Anterior cingulate cortex (tissue), 58 donors: Measurements from ENCODE around the gene PTPRJ.
"Not testable (repeated sequence)": the region's sequence is repeated elsewhere in the genome, so short reads cannot be mapped to it uniquely, and the experiment has no call there.

Source experiments
- DNase-seq, 58 donors: peaks; one replicate each; lab custom pipeline; 2025; lab: John Stamatoyannopoulos, UW

Gene PTPRJ

DNA sequence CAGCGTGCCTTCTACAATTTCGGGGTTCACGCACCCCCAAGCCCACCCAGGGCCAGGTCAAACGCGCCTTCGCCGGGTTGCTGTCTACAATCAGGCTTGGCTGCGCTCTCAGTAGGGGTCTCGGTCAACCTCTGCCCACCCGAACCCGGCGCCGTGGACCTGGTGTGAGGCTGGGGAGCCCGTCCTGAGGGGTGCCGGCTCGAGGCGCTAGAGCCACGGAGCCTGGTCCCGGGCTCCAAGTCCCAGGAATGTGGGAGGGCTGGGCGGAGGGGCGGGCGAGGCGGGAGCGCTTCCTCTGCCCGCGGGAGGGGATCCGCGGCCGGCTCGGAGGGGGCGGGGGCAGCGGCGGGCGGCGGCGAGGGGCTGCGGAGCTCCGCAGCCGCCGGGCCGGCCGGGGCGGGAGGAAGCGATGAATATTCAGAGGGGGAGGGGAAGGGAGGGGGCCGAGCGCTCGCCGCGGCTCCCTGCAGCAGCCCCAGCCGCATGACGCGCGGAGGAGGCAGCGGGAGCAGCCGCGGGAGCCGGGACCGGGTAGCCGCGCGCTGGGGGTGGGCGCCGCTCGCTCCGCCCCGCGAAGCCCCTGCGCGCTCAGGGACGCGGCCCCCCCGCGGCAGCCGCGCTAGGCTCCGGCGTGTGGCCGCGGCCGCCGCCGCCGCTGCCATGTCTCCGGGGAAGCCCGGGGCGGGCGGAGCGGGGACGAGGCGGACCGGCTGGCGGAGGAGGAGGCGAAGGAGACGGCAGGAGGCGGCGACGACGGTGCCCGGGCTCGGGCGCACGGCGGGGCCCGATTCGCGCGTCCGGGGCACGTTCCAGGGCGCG, at the start of gene PTPRJ:
Gene PTPRJ, plus strand, starts transcription at position 472 of the 819 bp plus-strand sequence. CDS start 354 bp downstream, outside the sequence.
- peak in 54 of 58 donors; percentile 8 to 80 (median 63) for DNase-seq

DNA sequence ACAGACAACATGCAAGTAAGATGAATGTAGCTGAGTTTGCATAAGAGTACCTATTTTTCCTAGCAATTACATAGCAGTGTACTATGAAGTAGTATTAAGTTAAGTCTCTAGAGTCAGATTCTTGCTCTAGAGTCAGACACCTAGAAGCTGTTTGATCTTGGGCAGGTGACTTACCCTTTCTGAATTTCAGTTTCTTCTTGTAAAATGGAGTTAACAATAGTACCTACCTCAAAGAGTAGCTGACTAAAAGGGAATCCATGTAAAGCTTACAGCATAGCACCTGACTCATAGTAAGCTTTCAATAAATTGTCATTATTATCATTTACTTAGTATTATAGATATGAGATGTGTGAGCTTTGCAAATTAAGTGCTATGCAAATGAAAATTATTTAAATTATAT, 47.8 kb upstream of the PTPRJ start:
- DNase-seq = no peak

DNA sequence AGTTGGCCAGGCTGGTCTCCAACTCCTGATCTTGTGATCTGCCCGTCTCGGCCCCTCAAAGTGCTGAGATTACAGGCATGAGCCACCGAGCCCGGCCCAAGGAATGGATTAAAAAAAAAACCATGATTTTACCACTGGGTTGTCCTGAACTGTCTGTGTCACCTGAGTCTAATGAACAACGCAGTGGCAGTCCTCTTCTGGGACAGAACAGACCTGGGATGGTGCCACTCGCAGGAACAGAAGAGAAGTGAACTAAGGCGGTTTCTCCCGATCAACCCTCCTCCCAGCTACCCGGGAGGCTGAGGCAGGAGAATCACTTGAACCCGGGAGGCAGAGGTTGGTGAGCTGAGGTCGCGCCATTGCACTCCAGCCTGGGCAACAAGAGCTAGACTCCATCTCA, 46.6 kb upstream of the PTPRJ start:
- DNase-seq = not testable (repeated sequence)

DNA sequence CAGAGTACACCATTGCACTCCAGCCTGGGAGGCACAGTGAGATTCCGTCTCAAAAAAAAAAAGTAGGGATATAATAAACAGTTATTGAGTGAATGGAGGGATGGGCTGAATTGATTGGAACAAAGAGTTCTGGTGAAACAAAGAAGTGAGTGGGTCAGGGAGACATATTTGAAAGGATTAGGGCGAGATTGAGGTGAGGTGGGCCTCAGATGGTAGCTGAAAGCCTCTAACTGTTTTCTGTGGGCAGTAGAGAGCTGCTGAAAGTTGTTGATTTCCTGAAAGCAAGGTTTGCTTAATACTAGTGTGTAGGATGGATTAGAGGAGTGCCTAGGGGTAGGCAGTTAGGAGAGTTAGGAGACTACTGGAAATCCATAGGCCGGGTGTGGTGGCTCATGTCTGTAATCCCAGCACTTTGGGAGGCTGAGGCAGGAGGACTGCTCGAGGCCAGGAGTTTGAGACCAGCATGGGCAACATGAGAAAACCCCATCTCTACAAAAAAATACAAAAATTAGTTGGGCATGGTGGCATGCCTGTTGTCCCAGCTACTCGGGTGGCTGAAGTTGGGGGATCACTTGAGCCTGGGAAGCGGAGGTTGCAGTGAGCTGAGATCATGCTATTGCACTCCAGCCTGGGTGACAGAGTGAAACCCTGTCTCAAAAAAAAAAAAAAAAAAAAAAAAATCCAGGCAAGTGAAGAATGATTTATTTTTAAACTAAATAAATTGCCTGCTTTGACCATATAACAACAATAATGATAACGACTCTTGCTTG, 41.4 kb upstream of the PTPRJ start:
- no peak for DNase-seq

DNA sequence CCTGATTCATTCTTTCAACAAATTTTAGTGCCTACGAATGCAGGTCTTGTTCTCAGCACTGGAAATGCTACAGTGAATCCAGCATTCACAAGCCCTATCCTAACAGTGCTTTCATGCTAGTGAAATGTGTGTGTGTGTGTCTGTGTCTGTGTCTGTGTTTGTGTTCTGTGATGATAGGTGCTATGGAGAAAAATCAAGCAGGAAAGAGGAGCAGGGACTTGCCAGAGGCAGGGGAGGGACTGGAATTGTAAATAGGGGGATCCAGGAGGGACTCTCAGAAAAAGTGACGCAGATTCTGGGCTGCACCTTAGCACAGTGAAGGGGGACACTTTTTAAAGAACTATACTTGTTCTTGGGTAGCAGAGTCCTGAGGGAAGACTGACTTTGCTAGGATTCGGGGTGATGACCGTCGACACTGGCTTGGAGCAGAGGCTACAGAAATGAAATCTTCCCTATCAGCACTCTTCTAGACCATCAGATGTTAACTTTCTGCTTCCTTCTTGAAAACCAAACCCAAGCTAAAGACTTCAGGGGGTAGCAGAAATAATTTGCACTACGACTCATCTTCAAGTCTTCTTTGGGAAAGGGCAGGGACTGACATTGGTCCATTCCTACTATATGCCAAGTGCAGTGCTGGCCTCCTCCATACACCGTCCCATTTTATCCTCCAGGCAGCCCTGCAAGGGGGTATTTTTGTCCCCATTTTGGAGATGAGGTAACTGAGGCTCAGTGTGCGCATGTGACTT, 39.3 kb upstream of the PTPRJ start:
- DNase-seq = no peak

DNA sequence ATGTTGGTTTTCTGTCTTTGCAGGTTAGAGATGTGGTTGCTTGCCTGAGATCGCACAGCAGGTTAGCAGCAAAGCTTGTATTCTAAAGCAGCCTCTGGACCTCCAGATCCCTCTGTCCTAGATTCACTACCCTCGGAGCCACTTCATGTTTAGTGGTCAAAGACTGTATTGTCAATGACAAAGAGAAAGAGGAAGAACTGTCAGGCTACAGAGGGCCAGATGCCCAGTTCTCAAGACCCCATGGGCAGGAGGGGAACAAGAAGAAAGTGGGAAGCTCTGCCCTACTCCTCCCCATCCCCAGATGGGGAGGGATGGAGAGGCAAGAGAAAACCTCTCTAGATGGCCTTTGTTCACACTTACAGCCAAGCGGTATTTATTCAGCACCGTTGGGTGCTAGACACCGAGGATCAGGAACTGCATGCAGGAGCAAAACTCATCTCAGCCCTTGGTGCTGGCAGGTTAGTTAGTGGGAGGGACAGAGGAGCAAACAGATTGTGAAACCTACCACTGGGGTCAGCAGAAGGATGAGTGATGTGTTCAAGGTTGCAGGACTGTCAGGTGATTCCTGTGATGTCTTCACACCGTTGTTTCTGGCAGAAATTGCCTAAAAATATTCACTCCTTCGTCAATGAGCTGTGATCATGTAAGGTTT, 38.3 kb upstream of the PTPRJ start:
- DNase-seq = peak in 8 of 58 donors; percentile 3 to 42 (median 12)

DNA sequence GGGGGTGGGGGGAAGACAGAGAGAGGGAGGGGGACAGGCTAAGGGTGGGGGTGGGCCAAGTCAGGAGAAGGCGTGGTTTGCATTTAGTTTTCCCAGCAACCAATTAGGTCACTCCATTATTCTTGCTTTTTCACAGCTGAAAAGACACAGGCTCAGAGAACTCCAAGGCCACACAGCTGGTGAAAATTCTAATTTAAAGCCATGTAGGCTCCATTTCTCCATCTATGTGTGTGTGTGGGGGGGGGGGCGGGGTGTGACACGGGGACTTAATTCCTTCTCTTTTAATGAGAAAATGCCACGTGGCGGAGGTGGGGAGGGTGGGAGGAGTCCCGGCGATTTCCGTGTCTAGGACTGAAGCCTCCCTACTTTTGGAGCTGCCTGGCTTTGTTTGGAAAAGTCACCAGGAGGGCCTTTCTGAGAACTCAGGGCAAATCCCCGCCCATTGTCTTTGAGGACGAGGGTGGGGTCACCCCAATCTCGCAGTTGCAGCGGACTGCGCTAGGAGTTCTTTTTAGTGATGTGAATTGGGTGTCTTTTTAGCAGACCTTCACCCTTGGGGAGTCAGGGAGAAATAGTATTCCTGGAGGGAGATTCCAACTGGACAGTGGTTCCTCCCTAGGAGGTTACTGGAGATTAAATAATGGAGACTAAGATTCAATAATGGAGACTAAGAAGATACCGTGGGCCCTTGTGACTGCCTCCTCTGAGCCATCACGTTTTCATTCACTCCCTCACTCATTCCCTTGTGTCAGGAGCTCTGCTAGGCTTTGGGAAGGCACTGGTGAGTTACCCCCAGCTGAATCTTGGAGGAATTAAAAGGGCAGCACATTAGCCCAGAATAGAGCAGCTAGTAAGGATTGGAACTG, 36.4 kb upstream of the PTPRJ start:
- no peak for DNase-seq

DNA sequence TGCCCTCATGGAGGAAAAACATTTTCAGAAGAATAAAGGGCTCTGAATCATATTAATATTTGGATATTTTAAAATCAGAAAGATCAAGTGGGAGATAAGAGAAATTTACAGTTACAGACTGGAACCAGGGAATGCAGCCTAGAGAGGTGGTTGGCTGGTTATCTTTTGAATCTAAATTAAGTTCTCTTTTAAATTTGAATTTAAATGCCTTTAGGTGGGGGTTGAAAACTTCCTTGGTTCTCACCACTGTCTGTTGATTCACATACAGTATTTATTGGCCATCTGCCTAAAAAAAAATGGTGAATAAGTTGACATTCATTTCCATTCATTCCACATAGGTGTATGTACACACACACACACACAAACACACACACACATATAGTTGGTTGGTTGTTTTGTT, 35.7 kb upstream of the PTPRJ start:
- no peak for DNase-seq

DNA sequence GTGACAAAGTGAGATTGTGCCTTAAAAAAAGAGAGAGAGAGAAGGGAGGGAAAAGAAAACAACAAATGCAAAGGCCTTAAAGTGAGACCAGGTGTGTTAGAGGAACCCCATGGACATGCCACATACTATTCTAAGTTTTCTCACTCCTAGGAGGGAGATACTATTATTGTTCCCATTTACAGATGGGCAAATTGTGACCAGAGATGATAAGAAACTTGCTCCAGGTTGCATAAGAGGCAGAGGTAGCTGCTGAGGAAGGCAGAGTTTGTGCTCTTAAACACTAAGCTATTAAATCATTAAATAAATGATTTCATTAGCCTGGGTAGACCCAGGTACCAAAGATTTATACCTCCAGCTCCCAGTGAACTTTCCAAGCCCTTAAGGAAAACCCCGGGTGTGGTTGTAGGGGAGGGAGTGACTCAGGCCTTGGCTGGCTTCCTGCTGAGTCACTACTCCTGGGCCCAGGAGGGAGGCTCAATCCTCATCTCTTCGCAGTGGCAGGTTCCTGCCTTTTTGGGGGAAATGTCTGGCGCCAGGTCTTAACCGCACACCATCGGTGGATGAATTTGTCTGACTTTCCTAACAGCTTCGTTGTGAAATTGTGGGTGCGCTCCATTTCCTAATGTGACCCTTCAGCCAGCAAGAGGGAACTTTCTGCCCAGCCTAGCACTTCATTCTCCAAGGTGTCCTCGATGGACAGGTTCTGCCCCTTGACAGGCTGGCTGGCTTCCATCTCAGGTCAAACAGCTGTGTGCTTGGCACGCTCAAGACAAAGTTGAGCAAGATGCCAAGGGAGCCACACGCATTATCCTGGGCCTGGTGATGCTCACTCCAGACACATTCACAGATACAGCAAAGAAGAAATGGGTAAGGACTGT, 33.4 kb upstream of the PTPRJ start:
- peak in 5 of 58 donors; percentile 4 to 14 (median 7) for DNase-seq

DNA sequence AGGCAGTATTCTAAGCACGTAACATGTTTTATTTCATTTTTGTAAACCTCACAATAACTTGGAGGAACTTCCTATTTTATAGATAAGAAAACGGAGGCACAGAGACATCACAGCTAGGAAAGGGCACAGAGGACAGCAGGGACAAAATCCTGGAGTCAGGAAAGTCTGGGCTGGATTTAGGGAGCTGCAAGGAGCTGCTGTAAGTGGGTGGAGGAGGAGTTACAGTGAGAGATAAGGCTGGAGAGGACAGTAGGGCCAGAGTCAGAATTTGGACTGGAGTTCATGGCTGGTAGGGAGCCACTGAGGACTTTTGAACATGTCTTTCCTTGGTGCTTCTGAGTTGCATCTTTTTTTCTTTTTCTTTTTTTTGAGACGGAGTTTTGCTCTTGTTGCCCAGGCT, 32.2 kb upstream of the PTPRJ start:
- no peak for DNase-seq

DNA sequence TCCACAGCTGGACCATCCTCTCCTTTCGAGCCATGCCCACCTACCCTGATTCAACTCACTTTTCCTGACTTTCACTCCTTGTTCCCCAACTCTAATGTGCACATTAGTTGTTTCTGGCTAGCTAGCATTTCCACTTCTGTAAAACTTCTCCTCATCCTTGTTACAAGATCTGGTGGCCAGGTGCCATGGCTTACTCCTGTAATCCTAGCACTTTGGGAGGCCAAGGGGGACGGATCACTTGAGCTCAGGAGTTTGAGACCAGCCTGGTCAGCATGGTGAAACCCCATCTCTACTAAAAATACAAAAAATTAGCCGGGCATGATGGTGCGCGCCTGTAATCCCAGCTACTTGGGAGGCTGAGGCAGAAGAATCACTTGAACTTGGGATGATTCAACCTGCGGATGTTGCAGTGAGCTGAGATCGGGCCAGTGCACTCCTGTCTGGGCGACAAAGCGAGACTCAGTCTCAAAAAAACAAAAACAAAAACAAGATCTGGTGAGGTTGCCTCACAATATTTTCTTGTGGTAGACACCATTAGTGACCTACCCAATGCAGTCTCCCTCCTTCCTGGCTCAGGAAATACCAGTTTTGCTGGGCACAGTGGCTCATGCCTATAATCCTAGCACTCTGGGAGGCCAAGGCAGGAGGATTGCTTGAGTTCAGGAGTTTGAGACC, 31.2 kb upstream of the PTPRJ start:
- not testable (repeated sequence) for DNase-seq

DNA sequence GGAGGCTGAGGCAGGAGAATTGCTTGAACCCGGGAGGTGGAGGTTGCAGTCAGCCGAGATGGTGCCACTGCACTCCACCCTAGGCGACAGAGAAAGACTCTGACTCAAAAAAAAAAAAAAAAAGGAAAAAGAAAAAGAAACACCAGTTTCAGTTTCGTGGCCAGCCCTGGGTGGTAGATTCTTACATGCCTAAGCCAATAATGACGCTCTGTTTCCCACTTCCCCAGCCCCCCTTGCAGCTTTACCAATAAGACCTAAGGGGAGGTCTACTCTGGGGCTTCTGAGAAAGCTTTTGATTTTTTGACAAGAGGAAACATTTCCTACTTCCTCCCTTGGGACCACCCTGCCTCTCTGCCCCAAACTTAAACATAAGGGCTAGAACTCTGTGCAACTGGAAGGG, 30.0 kb upstream of the PTPRJ start:
- no peak for DNase-seq

DNA sequence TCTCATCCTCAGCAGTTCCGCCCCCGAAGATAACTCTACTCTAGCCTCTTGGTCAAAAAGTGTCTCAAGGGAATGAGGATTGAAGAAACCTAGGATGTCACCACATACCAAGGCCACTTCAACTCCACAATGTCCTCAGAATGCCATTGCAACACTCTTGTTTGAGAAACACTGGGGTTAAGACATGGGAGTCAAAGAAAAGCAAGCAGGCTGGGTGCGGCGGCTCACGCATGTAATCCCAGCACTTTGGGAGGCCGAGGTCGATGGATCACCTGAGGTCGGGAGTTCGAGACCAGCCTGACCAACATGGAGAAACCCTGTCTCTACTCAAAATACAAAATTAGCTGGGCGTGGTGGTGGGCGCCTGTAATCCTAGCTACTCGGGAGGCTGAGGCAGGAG, 28.9 kb upstream of the PTPRJ start:
- not testable (repeated sequence) for DNase-seq

DNA sequence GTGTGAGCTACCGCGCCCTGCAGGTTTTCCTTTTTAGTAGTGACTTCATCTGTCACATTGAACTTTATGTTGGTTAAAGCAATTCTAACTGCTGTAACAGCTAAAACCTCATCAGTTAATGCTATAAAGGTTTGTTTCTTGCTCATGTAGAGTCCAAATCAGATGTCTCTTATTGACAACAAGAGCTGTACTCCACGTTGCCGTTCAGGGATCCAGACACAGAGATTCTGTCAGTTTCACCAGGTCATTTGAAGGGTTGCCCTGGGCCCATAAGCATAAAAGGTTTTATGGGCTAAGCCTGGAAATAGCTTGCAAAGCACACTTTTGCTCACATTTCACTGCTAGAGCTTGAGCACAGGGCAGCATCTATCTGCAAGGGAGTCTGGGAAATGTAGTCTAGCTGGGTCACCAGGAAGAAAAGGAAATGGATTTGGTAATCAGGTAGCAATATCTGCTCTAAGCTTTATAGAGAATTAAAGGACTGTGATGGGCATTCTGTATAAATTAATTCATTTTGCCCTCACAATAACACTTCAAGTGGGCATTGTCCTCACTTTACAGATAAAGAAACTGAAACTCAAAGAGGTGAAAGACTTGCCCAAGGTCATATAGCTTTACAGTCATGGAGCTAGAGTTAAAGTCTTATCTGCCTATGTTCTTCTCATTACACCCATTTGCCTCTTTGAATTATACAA, 25.2 kb upstream of the PTPRJ start:
- no peak for DNase-seq

DNA sequence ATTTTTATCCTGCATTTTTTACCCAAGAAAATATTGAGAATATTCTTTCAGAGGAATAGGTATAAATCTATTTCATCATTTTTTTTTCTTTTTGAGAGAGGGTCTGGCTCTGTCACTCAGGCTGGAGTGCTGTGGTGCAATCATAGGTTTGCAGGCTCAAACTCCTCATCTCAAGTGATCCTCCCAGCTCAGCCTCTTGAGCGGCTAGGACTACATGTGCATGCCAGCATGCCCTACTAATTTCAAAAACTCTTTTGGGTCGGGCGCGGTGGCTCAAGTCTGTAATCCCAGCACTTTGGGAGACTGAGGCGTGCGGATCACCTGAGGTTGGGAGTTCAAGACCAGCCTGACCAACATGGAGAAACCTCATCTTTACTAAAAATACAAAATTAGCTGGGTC, 20.3 kb upstream of the PTPRJ start:
- no peak for DNase-seq

DNA sequence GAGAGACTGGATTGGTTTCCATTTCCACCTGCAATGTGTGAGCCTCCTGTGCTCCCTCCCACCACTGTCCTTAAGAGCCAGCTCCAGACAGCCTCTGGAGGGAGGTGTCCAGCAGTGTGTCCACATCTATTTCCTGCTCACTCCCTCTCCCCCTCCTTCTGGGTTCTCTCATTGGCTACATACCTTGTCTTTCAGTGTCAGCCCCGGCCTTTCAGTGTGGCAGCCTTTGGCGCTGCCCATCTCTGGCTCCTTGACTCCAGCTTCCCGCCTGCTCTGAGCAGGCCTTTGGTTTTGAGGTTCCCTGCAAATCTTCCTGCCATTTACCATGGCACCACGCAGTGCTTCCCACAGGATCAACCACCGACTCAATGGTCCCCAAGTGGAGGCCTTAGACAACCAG, 19.0 kb upstream of the PTPRJ start:
- DNase-seq = no peak

DNA sequence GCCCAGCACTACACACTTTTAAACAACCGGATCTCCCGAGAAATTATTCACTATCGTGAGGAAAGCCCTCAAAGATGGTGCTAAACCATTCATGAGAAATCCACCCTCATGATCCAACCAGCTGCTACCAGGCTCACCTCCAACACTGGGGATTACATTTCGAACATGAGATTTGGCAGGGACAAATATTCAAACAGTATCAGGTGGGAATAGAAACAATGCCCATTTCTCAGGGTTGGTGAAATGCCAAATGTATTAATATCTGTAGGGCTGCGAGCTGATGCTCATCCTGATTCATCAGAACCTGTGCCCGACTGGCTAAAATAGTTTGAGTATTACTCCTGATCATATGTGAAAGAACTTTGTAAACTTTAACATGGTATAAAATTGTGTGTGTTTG, 15.8 kb upstream of the PTPRJ start:
- DNase-seq = no peak
